A673 (cell line): ENCODE measurements around the gene ZER1. TPM values are rescaled to one million over a fixed set of nuclear protein-coding genes. Genes with fewer than 3 reads are reported as not detected.

Experiments used
- BruUV-seq: library from RNA; stranded (reverse); fragments of 400-500 nt; replicated peaks from 2 replicates; lab custom pipeline; 2021; lab: Mats Ljungman, UMichigan
- CTCF ChIA-PET: fragments of 300-600 bp; sonication (Branson Sonifier 250); formaldehyde crosslinking; loops from one replicate; lab custom pipeline; 2022; ENCODE audit warnings: antibody characterized with exemption; lab: Charles Lee
- POLR2A ChIA-PET: fragments of 300-600 bp; sonication (Branson Sonifier 250); formaldehyde crosslinking; loops from one replicate; lab custom pipeline; 2022; ENCODE audit warnings: antibody characterized with exemption; ENCODE audit not compliant: low non-redundant PET; lab: Charles Lee
- DNase-seq: peaks from one replicate; pipeline ENCODE4 v3.0.0-alpha.2; 2015; ENCODE audit warnings: low spot score
- H3K27ac ChIP-seq: fragments of 200-600 bp; sonication (generic); 2 replicates; pipeline ENCODE4 v1.5.1; 2016; ENCODE audit warnings: mixed run types, low read depth, mild to moderate bottlenecking, mixed read lengths, antibody characterized with exemption, low read length; ENCODE audit not compliant: poor library complexity, severe bottlenecking
- H3K27me3 ChIP-seq: fragments of 200-600 bp; sonication (generic); replicated peaks from 2 replicates; pipeline ENCODE4 v1.6.1; 2017; ENCODE audit warnings: mixed run types, low read depth, mild to moderate bottlenecking, mixed read lengths, antibody characterized with exemption, low read length; ENCODE audit not compliant: insufficient read depth, poor library complexity
- H3K36me3 ChIP-seq: fragments of 200-600 bp; sonication (generic); 2 replicates; pipeline ENCODE4 v1.6.1; 2016; ENCODE audit warnings: mixed run types, mild to moderate bottlenecking, mixed read lengths, antibody characterized with exemption, low read length; ENCODE audit not compliant: insufficient read depth, poor library complexity, severe bottlenecking
- H3K4me1 ChIP-seq: fragments of 200-600 bp; sonication (generic); 2 replicates; pipeline ENCODE4 v1.6.1; 2017; ENCODE audit warnings: mixed run types, mild to moderate bottlenecking, mixed read lengths, antibody characterized with exemption, low read length; ENCODE audit not compliant: insufficient read depth, poor library complexity, severe bottlenecking
- H3K4me3 ChIP-seq: fragments of 200-600 bp; sonication (generic); 2 replicates; pipeline ENCODE4 v1.5.1; 2016; ENCODE audit warnings: low read depth, mixed run types, mild to moderate bottlenecking, mixed read lengths, low read length; ENCODE audit not compliant: poor library complexity, severe bottlenecking
- H3K9me3 ChIP-seq: fragments of 200-600 bp; sonication (generic); 2 replicates; pipeline ENCODE4 v1.6.1; 2016; ENCODE audit warnings: mixed run types, low read depth, mild to moderate bottlenecking, mixed read lengths, antibody characterized with exemption, low read length; ENCODE audit not compliant: poor library complexity, severe bottlenecking
- EZH2 ChIP-seq: fragments of 200-600 bp; sonication (generic); IDR thresholded peaks from 2 replicates; pipeline ENCODE4 v1.6.1; 2017; ENCODE audit warnings: borderline replicate concordance, low read depth, mild to moderate bottlenecking, mixed read lengths, antibody characterized with exemption, low read length; ENCODE audit not compliant: poor library complexity, severe bottlenecking
- intact Hi-C: fragments of 100-400 bp; cut with micrococcal nuclease; formaldehyde crosslinking; loops from one replicate; pipeline ENCODE4 v1.10.0; 2022; ENCODE audit not compliant: unreplicated experiment
- total RNA-seq: library from RNA; stranded (reverse); gene quantifications from 2 replicates; pipeline ENCODE4 v1.2.3, GENCODE V29; 2021
- TF ChIP-seq, protein P1 (sequence below): fragments of 300-800, 200-600 bp; sonication (generic); conservative IDR thresholded peaks from 2 replicates; pipeline ENCODE4 v1.5.1; 2017; ENCODE audit warnings: low read depth, mild to moderate bottlenecking, antibody characterized with exemption, low read length, moderate library complexity, mixed read lengths

Gene ZER1
- total RNA-seq, 1 experiment from 2014 or later, result 12.9 TPM

DNA sequence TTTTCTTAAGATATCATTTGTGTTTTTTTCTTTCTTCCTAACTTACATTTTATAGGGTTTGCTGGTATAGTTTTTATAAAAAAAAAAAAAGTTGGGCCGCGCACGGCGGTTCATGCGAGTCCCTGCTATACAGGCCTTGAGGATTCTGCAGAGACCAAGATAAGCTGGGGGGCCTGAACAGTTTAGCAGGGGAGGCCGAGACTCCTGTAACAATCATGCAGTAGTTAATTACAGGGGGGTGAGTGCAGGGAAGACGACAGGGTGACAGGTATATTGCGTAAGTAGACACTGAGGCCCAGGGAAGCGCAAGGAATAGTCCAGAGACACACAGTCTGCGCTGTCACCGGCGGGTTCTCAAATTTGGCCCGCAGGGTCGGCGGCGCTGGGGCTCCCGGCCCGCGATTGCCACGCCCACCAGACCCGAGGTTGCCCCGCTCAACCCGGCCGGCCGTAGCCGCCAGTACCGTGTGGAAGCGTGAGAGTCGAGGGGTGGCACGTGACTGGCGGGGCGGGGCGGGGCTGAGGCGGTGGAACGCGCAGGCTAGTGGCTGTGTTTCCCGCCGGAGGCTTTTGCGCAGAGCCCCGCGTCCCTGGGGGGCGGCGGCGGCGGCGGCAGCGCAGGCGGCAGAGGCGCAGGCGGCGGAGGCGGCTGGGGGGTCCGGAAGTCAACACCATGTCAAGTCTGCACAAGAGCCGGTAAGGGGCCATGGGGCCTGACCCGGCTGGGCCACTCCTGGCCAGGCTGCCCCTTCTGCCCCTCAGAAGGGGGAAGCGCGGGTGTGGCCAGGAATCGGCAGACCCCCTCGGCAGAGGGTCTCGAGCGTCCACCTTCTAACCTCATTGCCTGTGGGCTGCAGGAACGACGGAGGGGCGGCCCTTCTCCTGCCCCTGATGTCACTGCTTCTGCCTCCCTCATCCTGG, 15.2 kb upstream of the ZER1 start, which contains the start of gene TBC1D13:
TSS of gene TBC1D13 (plus strand) at position 573 of the 921 bp plus-strand sequence. CDS start at position 674, 101 bp downstream.
- ChIA-PET CTCF (no interaction called here), POLR2A (no interaction called here)
- no peaks in the 10 kb centered on the region for H3K27me3 ChIP-seq
- no peak for TF ChIP-seq EZH2
- TF ChIP-seq, protein P1, sequence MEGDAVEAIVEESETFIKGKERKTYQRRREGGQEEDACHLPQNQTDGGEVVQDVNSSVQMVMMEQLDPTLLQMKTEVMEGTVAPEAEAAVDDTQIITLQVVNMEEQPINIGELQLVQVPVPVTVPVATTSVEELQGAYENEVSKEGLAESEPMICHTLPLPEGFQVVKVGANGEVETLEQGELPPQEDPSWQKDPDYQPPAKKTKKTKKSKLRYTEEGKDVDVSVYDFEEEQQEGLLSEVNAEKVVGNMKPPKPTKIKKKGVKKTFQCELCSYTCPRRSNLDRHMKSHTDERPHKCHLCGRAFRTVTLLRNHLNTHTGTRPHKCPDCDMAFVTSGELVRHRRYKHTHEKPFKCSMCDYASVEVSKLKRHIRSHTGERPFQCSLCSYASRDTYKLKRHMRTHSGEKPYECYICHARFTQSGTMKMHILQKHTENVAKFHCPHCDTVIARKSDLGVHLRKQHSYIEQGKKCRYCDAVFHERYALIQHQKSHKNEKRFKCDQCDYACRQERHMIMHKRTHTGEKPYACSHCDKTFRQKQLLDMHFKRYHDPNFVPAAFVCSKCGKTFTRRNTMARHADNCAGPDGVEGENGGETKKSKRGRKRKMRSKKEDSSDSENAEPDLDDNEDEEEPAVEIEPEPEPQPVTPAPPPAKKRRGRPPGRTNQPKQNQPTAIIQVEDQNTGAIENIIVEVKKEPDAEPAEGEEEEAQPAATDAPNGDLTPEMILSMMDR, result no peak
- no TSS peak for BruUV-seq
- DNase-seq, result peak; percentile 90
- intact Hi-C loops, result no loop called here
- H3K27ac ChIP-seq, result peak within 1 kb of the TSS; percentile 66
- H3K4me1 ChIP-seq, result peaks cover 7% of the 10 kb centered on the region
- no peaks in the 10 kb centered on the region for H3K9me3 ChIP-seq
- no peaks in the 10 kb centered on the region for H3K36me3 ChIP-seq
- H3K4me3 ChIP-seq, result peak within 1 kb of the TSS; percentile 86

DNA sequence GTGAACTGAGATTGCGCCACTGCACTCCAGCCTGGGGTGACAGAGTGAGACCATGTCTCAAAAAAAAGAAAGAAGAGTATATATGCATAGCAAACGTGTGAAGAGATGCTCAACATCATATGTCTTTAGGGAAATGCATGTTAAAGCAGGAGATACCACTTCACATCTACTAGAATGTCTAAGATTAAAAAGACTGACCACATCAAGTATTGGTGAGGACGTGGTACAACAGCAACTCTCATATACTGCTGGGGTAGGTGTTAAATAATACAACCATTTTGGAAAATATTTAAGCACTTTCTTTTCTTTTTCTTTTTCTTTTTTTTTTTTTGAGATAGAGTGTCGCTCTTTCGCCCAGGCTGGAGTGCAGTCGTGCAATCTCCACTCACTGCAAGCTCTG, 13.7 kb upstream of the ZER1 start:
- DNase-seq, result no peak
- H3K36me3 ChIP-seq, result no peaks in the 10 kb centered on the region
- no TSS peak for BruUV-seq
- H3K27me3 ChIP-seq, result no peaks in the 10 kb centered on the region
- no peaks in the 10 kb centered on the region for H3K9me3 ChIP-seq
- no peak overlapping the region for H3K27ac ChIP-seq
- no peak overlapping the region for H3K4me3 ChIP-seq
- no peak for TF ChIP-seq EZH2
- TF ChIP-seq, protein P1, result no peak
- peaks cover 7% of the 10 kb centered on the region for H3K4me1 ChIP-seq
- ChIA-PET CTCF (no interaction called here), POLR2A (interaction anchor here (0.6 kb wide), 1 partner anchor 302 kb away, joined by 10 read pairs; no protein-coding TSS in a partner anchor)
- intact Hi-C loops, result no loop called here

DNA sequence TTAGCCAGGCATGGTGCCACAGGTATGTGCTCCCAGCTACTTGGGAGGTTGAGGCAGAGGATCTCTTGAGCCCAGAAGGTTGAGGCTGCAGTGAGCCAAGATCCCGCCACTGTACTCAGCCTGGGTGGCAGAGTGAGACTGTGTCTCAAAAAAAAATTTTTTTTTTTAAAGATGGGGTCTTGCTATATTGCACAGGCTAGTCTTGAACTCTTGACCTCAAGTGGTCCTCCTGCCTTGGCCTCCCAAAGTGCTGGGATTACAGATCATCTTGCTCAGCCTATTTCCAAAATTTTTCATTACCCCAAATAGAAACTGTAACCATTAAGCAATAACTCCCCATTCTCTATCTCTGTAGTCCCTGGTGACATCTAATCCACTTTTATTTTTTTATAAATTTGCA, 10.9 kb upstream of the ZER1 start:
- CTCF ChIA-PET, result no interaction called here
- TF ChIP-seq, protein P1, result no peak
- no peak for TF ChIP-seq EZH2
- intact Hi-C loops, result no loop called here

More for the DNA sequence above, 10.9 kb upstream of the ZER1 start:
- Histone ChIP-seq H3K4me1 (peaks cover 7% of the 10 kb centered on the region), H3K27me3 (no peaks in the 10 kb centered on the region), H3K4me3 (no peak overlapping the region), H3K36me3 (no peaks in the 10 kb centered on the region), H3K27ac (no peak overlapping the region), H3K9me3 (no peaks in the 10 kb centered on the region)
- POLR2A ChIA-PET, result no interaction called here
- DNase-seq, result no peak
- BruUV-seq, result no TSS peak
